DMS 273 treated with DMSO at 0.1 percent for 48 hours (cell line): ENCODE data around the gene KDM2B.
A peak's percentile ranks its signal among the peaks of the same experiment; 100 is the strongest.

Experiments
- DNase-seq: peaks from one replicate; lab custom pipeline; 2025; lab: John Stamatoyannopoulos, UW

Gene KDM2B

GRCh38 chr12:121560392-121561008, 20.3 kb downstream of the KDM2B start:
- DNase-seq: no peak

- DNase-seq: no peak
Measured at GRCh38 chr12:121558956-121559355, 21.9 kb downstream of the KDM2B start.

- no peak for DNase-seq
Measured at GRCh38 chr12:121550974-121551634, 29.7 kb downstream of the KDM2B start.

- no peak for DNase-seq
Measured at GRCh38 chr12:121549075-121549474, 31.7 kb downstream of the KDM2B start.

- DNase-seq: no peak
Measured at GRCh38 chr12:121545480-121545879, 35.3 kb downstream of the KDM2B start.

GRCh38 chr12:121543786-121544185, 37.0 kb downstream of the KDM2B start:
- no peak for DNase-seq

- DNase-seq: no peak
Measured at GRCh38 chr12:121539908-121540307, 40.9 kb downstream of the KDM2B start.

GRCh38 chr12:121538699-121539061, 42.1 kb downstream of the KDM2B start:
- no peak for DNase-seq

- no peak for DNase-seq
Measured at GRCh38 chr12:121537814-121538698, 42.8 kb downstream of the KDM2B start.

- DNase-seq: peak; percentile 19
Measured at GRCh38 chr12:121536899-121537813, 43.7 kb downstream of the KDM2B start.

GRCh38 chr12:121536054-121536898, 44.5 kb downstream of the KDM2B start:
- DNase-seq: peak; percentile 78

GRCh38 chr12:121535150-121536053, 45.4 kb downstream of the KDM2B start:
- DNase-seq: no peak

GRCh38 chr12:121534495-121535148, 46.2 kb downstream of the KDM2B start:
- no peak for DNase-seq

- no peak for DNase-seq
Measured at GRCh38 chr12:121533394-121534090, 47.3 kb downstream of the KDM2B start.

- no peak for DNase-seq
Measured at GRCh38 chr12:121532503-121533393, 48.1 kb downstream of the KDM2B start.

- DNase-seq: no peak
Measured at GRCh38 chr12:121531356-121531750, 49.5 kb downstream of the KDM2B start.

GRCh38 chr12:121530600-121531355, 50.0 kb downstream of the KDM2B start:
- no peak for DNase-seq
